HG03108 (cell line): Measurements from ENCODE around the gene ACSL3.
A peak's percentile ranks its signal among the peaks of the same experiment; 100 is the strongest.
"Not testable (repeated sequence)": the region's sequence is repeated elsewhere in the genome, so short reads cannot be mapped to it uniquely, and the experiment has no call there.

ENCODE experiments used
- ATAC-seq: cut with Tn5 transposase; IDR thresholded peaks from one replicate; pipeline ENCODE4 v1.9.1; 2021; ENCODE audit warnings: moderate library complexity; ENCODE audit not compliant: unreplicated experiment

The ACSL3 gene

DNA sequence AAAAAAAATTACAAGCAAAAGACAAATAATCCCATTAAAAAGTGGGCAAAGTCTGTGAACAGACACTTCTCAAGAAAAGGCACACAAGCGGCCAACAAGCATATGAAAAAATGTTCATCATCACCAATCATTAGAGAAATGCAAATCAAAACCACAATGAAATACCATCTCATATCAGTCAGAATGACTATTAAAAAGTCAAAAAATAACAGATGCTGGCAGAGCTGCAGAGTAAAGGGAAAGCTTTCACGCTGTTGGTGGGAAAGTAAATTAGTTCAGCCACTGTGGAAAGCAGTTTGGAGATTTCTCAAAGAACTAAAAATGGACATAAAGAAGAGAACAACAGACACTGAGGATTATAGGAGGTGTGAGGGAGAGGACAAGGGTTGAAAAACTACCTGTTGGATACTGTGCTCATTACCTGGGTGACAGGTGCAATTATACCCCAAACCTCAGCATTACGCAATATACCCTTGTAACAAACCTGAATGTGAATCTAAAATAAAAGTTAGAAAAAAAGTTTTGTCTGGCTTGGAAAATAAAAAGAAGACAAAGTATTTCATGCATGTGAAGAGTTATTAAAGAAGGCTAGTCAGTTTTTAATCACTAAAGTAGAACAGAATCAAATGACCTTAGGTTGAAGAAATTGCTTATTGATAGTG, 8.7 kb upstream of the ACSL3 start:
- no peak for ATAC-seq

DNA sequence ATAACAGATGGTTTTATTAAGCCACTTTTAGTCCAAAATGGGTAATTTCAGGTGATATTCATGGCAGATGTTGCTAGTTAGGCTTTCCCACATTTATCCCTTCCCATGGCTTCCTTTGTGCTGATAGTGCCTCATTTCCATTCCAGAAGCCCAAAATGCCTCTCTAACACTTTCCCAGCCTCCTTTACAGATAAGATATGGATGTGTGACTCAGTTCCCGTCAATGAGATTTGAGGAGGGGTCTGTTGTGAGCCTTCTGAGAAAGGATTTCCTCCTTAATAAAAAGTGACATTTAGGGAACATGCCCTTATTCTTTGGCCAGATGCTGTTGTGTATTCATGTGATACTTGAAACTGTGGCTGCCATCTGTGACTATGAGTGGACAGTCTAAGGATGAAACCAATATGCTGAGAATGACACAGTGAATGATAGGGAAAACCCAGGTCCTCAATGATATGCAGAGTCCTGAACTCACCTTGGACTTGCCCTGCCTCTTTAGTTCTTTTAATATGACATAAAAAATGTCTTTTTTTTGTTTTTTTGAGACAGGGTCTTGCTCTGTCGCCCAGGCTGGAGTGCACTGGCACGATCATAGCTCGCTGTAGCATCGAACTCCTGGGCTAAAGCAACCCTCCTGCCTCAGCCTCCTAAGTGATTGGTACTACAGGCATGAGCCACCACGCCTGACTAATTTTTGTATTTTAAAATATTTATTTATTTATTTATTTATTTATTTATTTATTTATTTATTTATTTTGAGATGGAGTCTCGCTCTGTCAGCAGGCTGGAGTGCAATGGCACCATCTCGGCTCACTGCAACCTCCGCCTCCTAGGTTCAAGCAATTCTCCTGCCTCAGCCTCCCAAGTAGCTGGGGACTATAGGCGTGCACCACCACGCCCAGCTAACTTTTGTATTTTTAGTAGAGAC, 5.8 kb upstream of the ACSL3 start:
- no peak for ATAC-seq

DNA sequence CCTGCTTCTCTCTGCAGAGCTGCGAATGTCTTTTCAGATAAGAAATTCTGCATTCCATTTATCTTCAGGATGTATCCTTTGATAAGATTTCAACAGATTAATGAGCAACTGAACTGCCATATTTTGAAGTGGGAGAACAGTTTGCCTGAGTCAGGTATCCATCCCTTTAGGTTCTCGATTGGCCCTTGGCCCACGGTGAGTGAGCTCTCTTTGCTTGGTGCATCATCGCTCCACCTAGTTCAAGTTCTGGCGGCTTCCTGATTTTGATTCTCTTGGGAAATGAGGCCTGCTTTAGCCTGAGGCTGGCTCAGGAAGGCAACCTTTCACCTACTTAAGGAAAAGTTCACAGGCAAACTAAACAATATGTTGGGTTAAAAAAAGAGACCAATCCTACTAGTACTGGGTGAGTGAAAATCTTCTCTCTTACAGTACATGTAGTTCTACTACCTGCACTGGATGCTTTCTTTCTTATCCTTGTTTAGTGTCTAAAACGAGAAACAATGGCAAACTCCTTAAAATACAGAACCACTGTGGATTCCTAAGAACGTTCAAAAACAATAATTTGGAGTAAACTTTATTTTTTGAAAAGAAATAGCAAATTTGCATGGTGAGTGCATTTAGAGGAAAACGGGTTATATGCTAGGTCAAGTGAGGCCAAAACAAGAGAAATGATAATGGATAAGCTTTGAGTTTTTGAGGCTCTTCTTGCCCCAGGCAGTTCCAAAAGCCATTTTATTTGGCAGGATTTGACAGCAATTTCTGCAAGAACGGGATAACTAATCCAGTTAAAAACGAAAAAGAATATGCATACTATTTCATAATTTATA, 837 bp upstream of the ACSL3 start:
- no peak for ATAC-seq

DNA sequence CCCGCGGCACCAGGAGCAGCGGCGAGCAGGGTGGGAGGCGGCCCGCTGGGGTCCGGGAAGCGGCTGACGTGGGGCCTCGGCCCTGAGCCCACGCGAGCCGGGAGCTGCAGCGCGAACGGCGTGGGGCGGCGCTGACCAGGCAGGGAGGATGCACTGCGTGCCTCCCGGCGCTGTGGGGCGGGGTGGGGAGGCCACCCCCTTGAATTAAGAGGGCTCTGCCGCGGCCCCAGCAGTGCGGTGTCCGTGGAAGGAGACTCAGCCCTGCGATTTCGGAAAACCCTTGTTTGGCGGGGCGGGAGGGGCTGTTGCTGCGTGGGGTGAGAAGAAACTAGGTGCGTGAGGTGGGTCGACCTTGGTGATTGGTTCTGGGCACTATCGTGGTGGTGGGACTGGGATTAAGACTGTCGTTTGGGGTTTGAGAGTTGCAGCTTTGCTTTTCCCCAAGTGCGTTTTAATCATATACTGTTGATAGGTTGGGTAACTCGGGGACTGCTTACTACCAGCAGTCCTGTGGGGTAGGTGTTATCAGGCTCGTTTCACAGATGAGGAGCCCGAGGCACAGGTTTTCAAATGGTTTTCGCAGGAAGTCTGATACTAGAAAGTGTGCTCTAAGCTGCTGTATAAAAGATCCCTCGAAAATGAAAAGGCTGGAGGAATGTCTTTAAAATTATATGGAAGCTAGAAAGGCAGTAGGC, 722 bp downstream of the ACSL3 start:
- peak; percentile 21 for ATAC-seq

GRCh38 chr2:222862106-222862908, 1.5 kb downstream of the ACSL3 start:
- no peak for ATAC-seq

DNA sequence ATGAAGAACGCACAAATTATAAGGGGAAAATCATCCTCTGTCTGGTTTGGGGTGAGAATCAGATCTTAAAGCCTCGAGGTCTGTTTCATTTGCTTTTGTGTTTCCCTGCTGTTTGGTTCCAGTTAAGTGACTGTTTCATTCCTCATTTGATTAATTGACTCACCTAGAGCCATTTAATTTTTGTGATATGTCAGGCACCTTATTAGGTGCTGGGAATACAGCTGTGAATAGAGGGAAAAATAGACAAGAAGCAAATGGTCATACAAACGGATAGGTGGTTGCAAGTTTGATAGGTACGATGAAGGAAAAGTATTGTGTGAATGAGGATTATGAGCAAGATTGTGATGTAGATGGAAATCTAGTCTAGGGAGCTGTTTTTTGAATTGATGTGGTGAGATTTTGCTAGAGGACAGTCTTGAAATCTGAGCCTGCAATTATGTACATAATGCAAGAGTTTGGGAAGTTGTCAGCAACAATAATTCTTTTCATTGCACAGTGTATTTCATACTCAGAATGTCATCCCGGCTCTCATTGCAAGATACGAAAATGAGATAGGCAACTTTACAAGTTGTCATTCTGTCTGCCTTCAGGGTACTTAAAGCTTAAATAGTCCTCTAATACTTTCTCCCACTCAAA, 2.2 kb downstream of the ACSL3 start:
- no peak for ATAC-seq

DNA sequence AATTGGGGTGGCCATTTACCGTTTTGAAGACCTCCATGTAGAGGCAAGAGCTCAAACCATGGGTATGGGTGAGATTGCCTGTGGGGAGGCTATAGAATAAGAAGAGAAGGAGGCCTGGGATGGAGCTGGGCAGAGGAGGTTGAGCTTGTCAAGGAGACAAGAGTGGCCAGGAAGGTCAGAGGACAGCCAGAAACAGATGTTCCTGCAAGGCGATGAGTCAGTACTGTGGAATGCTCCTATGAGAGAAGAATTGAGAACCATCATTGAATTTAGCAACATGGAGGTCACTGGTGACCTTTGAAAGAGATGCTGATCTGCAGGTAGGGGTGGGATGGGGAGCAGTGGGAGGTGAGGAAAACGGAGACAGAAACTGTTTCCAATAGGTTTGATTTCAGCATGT, 3.5 kb downstream of the ACSL3 start:
- no peak for ATAC-seq

DNA sequence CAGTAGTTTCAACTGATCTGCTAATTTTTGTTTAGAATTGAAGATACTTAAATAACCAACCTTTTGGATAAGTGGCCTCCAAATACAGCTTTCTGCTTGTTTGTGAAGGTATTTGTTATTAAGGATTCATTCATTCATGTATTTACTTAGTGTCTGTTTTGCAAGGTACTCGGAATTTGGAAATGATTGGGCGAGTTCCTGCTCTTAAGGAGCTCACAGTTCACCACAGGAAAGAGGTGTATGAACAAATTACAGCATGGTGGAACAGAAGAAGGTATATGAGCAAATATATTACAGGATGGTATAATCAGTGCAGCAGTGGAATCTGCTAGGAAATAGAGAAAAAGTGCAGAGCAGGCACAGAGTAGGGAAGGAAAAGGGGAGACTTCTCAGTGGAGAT, 4.5 kb downstream of the ACSL3 start:
- ATAC-seq = no peak

GRCh38 chr2:222866358-222866960, 5.6 kb downstream of the ACSL3 start:
- ATAC-seq = no peak

DNA sequence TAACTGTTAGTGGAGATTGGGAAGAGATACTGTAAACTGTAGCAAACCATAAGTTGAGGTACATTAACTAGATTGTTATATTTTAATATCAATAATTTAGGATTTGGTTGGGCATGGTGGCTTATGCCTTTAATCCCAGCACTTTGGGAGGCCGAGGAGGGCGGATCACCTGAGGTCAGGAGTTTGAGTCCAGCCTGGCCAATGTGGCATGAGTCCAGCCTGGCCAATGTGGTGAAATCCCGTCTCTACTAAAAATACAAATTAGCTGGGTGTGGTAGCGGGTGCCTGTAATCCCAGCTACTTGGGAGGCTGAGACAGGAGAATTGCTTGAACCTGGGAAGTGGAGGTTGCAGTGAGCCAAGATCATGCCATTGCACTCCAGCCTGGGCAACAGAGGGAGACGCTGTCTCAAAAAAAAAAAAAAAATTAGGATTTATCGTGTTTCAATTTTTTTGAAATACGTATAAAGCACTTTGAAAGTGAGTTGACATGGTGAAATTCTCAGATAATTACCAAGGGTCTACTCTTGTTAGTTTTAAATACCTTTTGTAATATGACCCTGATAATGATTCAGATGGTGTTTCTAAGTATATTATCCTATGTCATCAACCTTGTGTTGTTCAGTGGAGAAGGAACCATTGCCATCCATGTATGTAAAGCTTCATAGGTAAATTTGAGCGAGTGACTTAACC, 7.9 kb downstream of the ACSL3 start:
- not testable (repeated sequence) for ATAC-seq

GRCh38 chr2:222869252-222869560, 8.4 kb downstream of the ACSL3 start:
- ATAC-seq = no peak

DNA sequence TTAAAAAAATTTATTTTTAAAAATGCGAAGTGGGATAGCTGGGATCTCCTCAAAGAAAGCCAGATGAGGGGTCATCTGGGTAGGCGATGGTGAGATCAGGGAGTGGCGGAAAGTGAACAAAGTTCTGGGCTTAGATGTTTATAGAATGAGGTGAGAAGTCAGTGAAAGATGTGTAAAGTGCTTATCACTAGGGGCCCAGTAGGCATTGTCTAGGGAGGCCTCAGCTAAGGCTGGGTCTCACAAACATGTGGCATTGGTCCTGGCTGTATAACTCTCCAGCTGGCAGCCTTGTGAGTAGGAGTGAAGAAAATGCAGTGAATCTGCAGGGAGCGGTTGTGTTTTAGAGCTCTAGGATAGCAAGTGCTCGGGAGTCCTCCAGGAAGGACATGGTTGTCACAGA, 10.5 kb downstream of the ACSL3 start:
- ATAC-seq = no peak

GRCh38 chr2:222872551-222872950, 11.7 kb downstream of the ACSL3 start:
- no peak for ATAC-seq

DNA sequence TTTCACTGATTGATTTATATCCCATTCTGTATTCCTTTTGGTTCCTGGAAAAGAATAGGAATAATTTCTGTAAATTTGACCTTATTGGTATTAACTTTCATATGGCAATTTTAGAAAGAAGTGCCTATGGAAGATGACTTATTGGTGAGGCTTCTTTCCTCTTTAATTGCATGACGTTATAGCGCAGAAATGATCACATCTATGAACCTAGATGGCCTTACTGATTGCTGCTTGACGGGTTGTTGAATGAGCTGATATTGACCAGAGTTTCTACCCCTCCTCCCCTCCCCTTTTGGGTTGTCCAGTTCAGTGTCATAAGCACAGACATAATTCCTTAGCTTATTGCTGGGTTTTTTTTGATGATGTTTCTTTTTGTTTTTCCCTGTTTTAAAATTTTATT, 14.6 kb downstream of the ACSL3 start:
- no peak for ATAC-seq

DNA sequence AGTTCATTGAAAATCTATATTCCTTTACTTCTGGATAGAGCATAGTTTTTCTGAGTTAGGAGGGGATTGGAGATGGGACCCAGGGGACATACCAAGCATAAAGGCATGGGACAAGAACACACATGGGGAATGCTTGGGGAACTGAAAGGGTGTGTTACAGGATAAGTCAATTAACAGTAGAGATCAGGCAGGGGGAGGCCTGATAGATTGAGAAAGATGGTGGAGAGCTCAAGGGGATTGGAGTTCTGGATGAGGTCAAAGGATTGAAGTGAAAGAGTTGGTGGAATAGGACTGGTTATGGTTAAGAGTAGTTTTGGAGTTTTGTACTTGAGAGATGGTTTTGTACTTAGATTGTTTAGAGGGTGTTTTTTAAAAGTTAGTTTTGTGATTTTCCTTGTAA, 16.1 kb downstream of the ACSL3 start:
- ATAC-seq = no peak

DNA sequence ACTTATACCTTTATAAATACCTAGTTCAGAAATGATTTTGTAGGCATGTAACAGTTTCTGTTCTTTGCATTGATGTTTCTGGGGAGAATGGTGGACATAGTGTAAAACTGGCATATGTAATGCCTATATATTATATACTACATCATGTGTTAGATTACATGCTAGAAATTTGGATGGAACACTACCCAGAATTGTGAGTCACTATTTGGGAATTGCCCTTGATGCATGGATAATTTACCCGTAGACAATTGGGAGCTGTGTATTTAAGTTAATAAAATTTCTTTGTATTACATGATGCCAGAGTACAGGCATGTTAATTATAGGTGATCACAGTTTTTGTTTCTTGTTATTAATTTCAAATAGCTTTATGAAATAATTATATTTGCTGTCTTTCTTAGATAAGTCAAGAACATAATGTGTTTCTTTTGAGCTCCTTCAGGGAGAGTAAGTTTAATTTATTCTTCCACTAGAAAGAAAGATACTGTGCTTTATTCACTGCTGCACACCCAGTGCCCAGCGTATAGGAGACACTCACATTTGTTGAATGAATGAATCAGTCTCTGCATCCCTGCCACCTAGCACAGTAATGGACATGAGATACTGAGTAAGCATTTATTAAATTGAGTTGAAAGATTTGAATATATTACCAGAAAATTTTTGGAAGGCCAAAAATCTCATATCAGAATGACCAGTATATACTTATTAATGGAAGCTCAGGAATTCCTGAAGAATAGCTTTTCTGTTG, 16.9 kb downstream of the ACSL3 start:
- ATAC-seq = no peak

DNA sequence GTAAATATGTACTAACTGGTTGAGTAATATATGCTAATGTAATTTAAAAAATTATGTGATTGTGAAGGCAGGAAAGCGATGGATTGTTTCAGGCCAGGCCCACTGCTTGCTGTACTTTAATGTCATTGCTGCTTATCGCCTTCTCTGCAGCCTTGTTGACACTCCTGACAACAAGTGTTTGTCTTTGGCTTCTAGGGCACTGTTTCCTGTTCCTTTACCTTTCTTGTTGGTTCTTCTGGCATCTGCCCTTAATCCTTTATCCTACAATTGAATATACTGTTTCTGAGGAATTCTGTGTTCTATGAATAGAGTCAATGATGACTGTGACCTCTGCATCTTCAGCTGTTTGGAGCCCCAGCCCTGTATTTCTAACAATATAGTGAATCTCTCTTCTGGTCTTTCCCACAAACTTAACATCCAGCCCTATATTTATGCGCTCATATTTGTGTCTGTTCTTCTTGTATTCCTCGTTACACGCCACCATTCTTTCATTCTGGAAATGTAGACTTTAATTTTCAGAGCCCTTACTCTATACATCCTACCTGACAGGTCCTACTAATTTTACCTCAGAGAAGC, 17.6 kb downstream of the ACSL3 start:
- ATAC-seq = no peak
